Endothelial cell of umbilical vein (primary cell): ENCODE data around the gene BASP1. TPM values are rescaled to one million over a fixed set of nuclear protein-coding genes. Genes with fewer than 3 reads are reported as not detected.

Experiments used
- BruUV-seq: library from RNA; stranded (reverse); fragments of 400-500 nt; replicated peaks from 2 replicates; lab custom pipeline; 2021; lab: Mats Ljungman, UMichigan
- CTCF ChIA-PET: fragments of 300-600, 350-600 bp; sonication (Branson Sonifier 250); formaldehyde crosslinking; loops from one replicate; lab custom pipeline; 2021; ENCODE audit warnings: antibody characterized with exemption, inconsistent platforms; lab: Charles Lee
- POLR2A ChIA-PET: fragments of 300-600, 350-600 bp; sonication (Branson Sonifier 250); formaldehyde crosslinking; loops from one replicate; lab custom pipeline; 2021; ENCODE audit warnings: antibody characterized with exemption, inconsistent platforms; lab: Charles Lee
- DNase-seq: peaks from one replicate; pipeline ENCODE4 v3.0.0-alpha.2; 2011; ENCODE audit warnings: low read depth, low spot score
- FAIRE-seq: peaks from 2 replicates; lab custom pipeline; 2011; peaks lifted over from hg19 to GRCh38; lab: Jason Lieb, UNC
- H2AFZ ChIP-seq: 2 replicates; pipeline ENCODE4 v1.6.0; 2012; ENCODE audit warnings: low read depth, low read length, control low read depth, inconsistent platforms
- H3K27ac ChIP-seq: 2 replicates; pipeline ENCODE4 v1.5.1; 2011; ENCODE audit warnings: low read depth, mild to moderate bottlenecking, control low read depth, low read length, moderate library complexity; ENCODE audit not compliant: insufficient read depth
- H3K27me3 ChIP-seq, 2 experiments: 2 replicates each; pipeline versions ENCODE4 v1.6.0 to v1.6.1; 2011; ENCODE audit warnings: low read length in 2 of 2, mixed read lengths in 1 of 2; ENCODE audit not compliant: control insufficient read depth in 2 of 2, insufficient read depth in 2 of 2
- H3K36me3 ChIP-seq, 2 experiments: 2 replicates in 1 of 2; 3 replicates in 1 of 2; pipeline ENCODE4 v1.5.1; 2011; ENCODE audit warnings: low read length in 2 of 2, mild to moderate bottlenecking in 1 of 2, moderate library complexity in 1 of 2; ENCODE audit not compliant: control insufficient read depth in 2 of 2, insufficient read depth in 2 of 2; ENCODE audit errors: extremely low read depth in 1 of 2
- H3K4me1 ChIP-seq: 3 replicates; pipeline ENCODE4 v1.5.1; 2011; ENCODE audit warnings: mild to moderate bottlenecking, low read length; ENCODE audit not compliant: control insufficient read depth, insufficient read depth; ENCODE audit errors: extremely low read depth
- H3K4me2 ChIP-seq: 2 replicates; pipeline ENCODE4 v1.6.1; 2011; ENCODE audit warnings: low read length, control low read depth, mixed read lengths; ENCODE audit not compliant: insufficient read depth
- H3K4me3 ChIP-seq, 3 experiments: fragments of 200-600 bp in 1 of 3; sonication (generic), shearing (Covaris generic) in 1 of 3; replicated peaks in 1 of 3; 2 replicates each; pipeline ENCODE4 v1.5.1; 2011 to 2016; ENCODE audit warnings: control low read depth in 3 of 3, low read length in 3 of 3, mild to moderate bottlenecking in 2 of 3, inconsistent platforms in 1 of 3, low read depth in 1 of 3, moderate library complexity in 1 of 3; ENCODE audit not compliant: insufficient read depth in 1 of 3
- H3K79me2 ChIP-seq: 2 replicates; pipeline ENCODE4 v1.6.0; 2012; ENCODE audit warnings: low read length, inconsistent platforms; ENCODE audit not compliant: control insufficient read depth, insufficient read depth
- H3K9ac ChIP-seq: replicated peaks from 2 replicates; pipeline ENCODE3; 2011; ENCODE audit warnings: low read length, control low read depth; ENCODE audit not compliant: insufficient read depth; ENCODE audit errors: extremely low read depth
- H3K9me1 ChIP-seq: replicated peaks from 3 replicates; pipeline ENCODE4 v1.6.0; 2011; ENCODE audit warnings: mild to moderate bottlenecking, low read length; ENCODE audit not compliant: control insufficient read depth, insufficient read depth; ENCODE audit errors: extremely low read depth
- H3K9me3 ChIP-seq: replicated peaks from 2 replicates; pipeline ENCODE4 v1.5.1; 2012; ENCODE audit warnings: low read length, inconsistent platforms; ENCODE audit not compliant: control insufficient read depth, insufficient read depth
- H4K20me1 ChIP-seq: replicated peaks from 2 replicates; pipeline ENCODE3; 2011; ENCODE audit warnings: mild to moderate bottlenecking, low read length; ENCODE audit not compliant: control insufficient read depth, insufficient read depth; ENCODE audit errors: extremely low read depth
- POLR2AphosphoS5 ChIP-seq: IDR thresholded peaks from 2 replicates; pipeline ENCODE4 v1.6.1; 2012; ENCODE audit warnings: low read depth, mild to moderate bottlenecking, control low read depth, low read length, moderate library complexity; ENCODE audit not compliant: insufficient read depth
- dilution Hi-C: fragments of 300-500 bp; cut with MboI; formaldehyde crosslinking; loops from one replicate; pipeline ENCODE4 v1.15.0; 2019; ENCODE audit warnings: low sequenced_read_pairs; ENCODE audit not compliant: extremely low pct_ligation_motif_present
- intact Hi-C: fragments of 100-400 bp; cut with micrococcal nuclease; formaldehyde crosslinking; loops from one replicate; pipeline ENCODE4 v1.10.0; 2022
- polyA plus RNA-seq, 4 experiments: library from polyadenylated mRNA; depleted of rRNA in 3 of 4; stranded (reverse) in 3 of 4; unstranded in 1 of 4; fragments of >200 nt; gene quantifications; 2 replicates each; pipeline versions ENCODE4 v1.2.1 to v1.2.3, GENCODE V29; 2011 to 2012; ENCODE audit warnings: missing spikeins in 1 of 4
- total RNA-seq: library from RNA; stranded (reverse); gene quantifications from 2 replicates; pipeline ENCODE4 v1.2.3, GENCODE V29; 2021
- TF ChIP-seq, protein P1 (sequence below), 2 donors: IDR thresholded peaks; 1 replicate in 1 of 2; 2 replicates in 1 of 2; pipeline ENCODE4 v1.5.1; 2011; ENCODE audit warnings: low read length in 2 of 2, mild to moderate bottlenecking in 2 of 2, moderate library complexity in 2 of 2, control low read depth in 1 of 2, inconsistent platforms in 1 of 2, low read depth in 1 of 2; ENCODE audit not compliant: insufficient read depth in 1 of 2; ENCODE audit errors: extremely low read depth in 1 of 2

BASP1 gene
- total and polyA plus RNA-seq, 2 donors (not counting 3 experiments of a cell fraction or from before 2014, with no cell fraction given): 69.4 to 79.3 TPM

GRCh38 chr5:17216176-17216973, 1.1 kb upstream of the BASP1 start:
- dilution Hi-C loops: no loop called here
- peak overlapping the region; percentile 88 for H2AFZ ChIP-seq
- H3K4me3 ChIP-seq: peak overlapping the region; percentile 45 to 87 (median 63)
- no peaks in the 10 kb centered on the region for H4K20me1 ChIP-seq
- no peaks in the 10 kb centered on the region for H3K9me3 ChIP-seq
- H3K27ac ChIP-seq: no peak overlapping the region
- ChIA-PET CTCF (interaction anchor here (0.6 to 6.2 kb wide), 95 partner anchors 8 to 1483 kb away, joined by 3 to 333 read pairs (median 4); no protein-coding TSS in a partner anchor), POLR2A (interaction anchor here (0.6 to 2.1 kb wide), 4 partner anchors 10 to 1089 kb away, joined by 3 to 8 read pairs (median 5); no protein-coding TSS in a partner anchor)
- peaks cover 5 to 10% of the 10 kb centered on the region in 2 experiments for H3K27me3 ChIP-seq
- FAIRE-seq (peak; percentile 89), DNase-seq (peak; percentile 87)
- intact Hi-C loops: loop anchor here (1.0 to 2.0 kb wide), 3 partner anchors 220 to 1098 kb away; no protein-coding TSS in a partner anchor
- no peaks in the 10 kb centered on the region for H3K9me1 ChIP-seq
- H3K4me1 ChIP-seq: peaks cover 24% of the 10 kb centered on the region
- TF ChIP-seq, protein P1, sequence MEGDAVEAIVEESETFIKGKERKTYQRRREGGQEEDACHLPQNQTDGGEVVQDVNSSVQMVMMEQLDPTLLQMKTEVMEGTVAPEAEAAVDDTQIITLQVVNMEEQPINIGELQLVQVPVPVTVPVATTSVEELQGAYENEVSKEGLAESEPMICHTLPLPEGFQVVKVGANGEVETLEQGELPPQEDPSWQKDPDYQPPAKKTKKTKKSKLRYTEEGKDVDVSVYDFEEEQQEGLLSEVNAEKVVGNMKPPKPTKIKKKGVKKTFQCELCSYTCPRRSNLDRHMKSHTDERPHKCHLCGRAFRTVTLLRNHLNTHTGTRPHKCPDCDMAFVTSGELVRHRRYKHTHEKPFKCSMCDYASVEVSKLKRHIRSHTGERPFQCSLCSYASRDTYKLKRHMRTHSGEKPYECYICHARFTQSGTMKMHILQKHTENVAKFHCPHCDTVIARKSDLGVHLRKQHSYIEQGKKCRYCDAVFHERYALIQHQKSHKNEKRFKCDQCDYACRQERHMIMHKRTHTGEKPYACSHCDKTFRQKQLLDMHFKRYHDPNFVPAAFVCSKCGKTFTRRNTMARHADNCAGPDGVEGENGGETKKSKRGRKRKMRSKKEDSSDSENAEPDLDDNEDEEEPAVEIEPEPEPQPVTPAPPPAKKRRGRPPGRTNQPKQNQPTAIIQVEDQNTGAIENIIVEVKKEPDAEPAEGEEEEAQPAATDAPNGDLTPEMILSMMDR (IDR thresholded peaks at IDR 0.05; ENCODE audit: extremely low read depth in 1 of 2, insufficient read depth in 1 of 2, low read depth in 1 of 2, low read length in 2 of 2): peak; percentile 74 to 87
- TF ChIP-seq POLR2AphosphoS5: no peak
- peak overlapping the region; percentile 84 for H3K4me2 ChIP-seq
- no peaks in the 10 kb centered on the region for H3K36me3 ChIP-seq
- no TSS peak for BruUV-seq
- no peak overlapping the region for H3K9ac ChIP-seq
- peaks cover 39% of the 10 kb centered on the region for H3K79me2 ChIP-seq
